WTC11 (cell line): ENCODE data around the gene CNTRL. TPM values are rescaled to one million over a fixed set of nuclear protein-coding genes. Genes with fewer than 3 reads are reported as not detected.
A peak's percentile ranks its signal among the peaks of the same experiment; 100 is the strongest.

Experiments
- CREB1 ChIP-seq: sonication (generic); formaldehyde crosslinking; IDR thresholded peaks from 2 replicates; pipeline ENCODE4 v1.8.0; 2023; ENCODE audit warnings: mild to moderate bottlenecking, missing genetic modification reagents
- CTCF ChIP-seq: fragments of 200-600 bp; IDR thresholded peaks from 2 replicates; pipeline ENCODE4 v1.8.0; 2022; ENCODE audit warnings: antibody characterized with exemption
- ELF4 ChIP-seq: sonication (generic); formaldehyde crosslinking; IDR thresholded peaks from 2 replicates; pipeline ENCODE4 v1.8.1; 2022; ENCODE audit warnings: low read depth, mild to moderate bottlenecking, moderate library complexity, missing genetic modification reagents
- EMX1 ChIP-seq: fragments of 250-450 bp; sonication (Bioruptor Pico); IDR thresholded peaks from 2 replicates; pipeline ENCODE4 v1.8.0; 2021; ENCODE audit warnings: mild to moderate bottlenecking
- ESRRA ChIP-seq: sonication (generic); formaldehyde crosslinking; IDR thresholded peaks from 2 replicates; pipeline ENCODE4 v1.8.1; 2022; ENCODE audit warnings: mild to moderate bottlenecking, missing genetic modification reagents, borderline replicate concordance
- FOXJ3 ChIP-seq: sonication (generic); formaldehyde crosslinking; IDR thresholded peaks from 2 replicates; pipeline ENCODE4 v1.9.0; 2021; ENCODE audit warnings: missing genetic modification reagents, mild to moderate bottlenecking, borderline replicate concordance
- FOXP1 ChIP-seq: sonication (generic); formaldehyde crosslinking; IDR thresholded peaks from 2 replicates; pipeline ENCODE4 v1.8.0; 2022; ENCODE audit warnings: missing genetic modification reagents, mild to moderate bottlenecking, moderate library complexity, borderline replicate concordance
- GABPB1 ChIP-seq: sonication (generic); formaldehyde crosslinking; IDR thresholded peaks from 2 replicates; pipeline ENCODE4 v1.8.1; 2023; ENCODE audit warnings: mild to moderate bottlenecking, missing genetic modification reagents
- GRHL2 ChIP-seq: fragments of 250-450 bp; sonication (Bioruptor Pico); IDR thresholded peaks from 2 replicates; pipeline ENCODE4 v1.8.0; 2022; ENCODE audit warnings: mild to moderate bottlenecking, moderate library complexity; ENCODE audit not compliant: insufficient replicate concordance, severe bottlenecking
- IRF1 ChIP-seq: sonication (generic); formaldehyde crosslinking; IDR thresholded peaks from 2 replicates; pipeline ENCODE4 v1.8.0; 2023; ENCODE audit warnings: missing genetic modification reagents
- JUN ChIP-seq: sonication (generic); formaldehyde crosslinking; IDR thresholded peaks from 2 replicates; pipeline ENCODE4 v1.8.0; 2023; ENCODE audit warnings: mild to moderate bottlenecking, missing genetic modification reagents
- MLX ChIP-seq: sonication (generic); formaldehyde crosslinking; IDR thresholded peaks from 2 replicates; pipeline ENCODE4 v1.8.1; 2023; ENCODE audit warnings: mild to moderate bottlenecking, missing genetic modification reagents, moderate library complexity
- MXD4 ChIP-seq: fragments of 250-450 bp; sonication (Bioruptor Pico); IDR thresholded peaks from 2 replicates; pipeline ENCODE4 v1.8.0; 2021; ENCODE audit warnings: mild to moderate bottlenecking, moderate library complexity, borderline replicate concordance
- NFATC4 ChIP-seq: fragments of 250-450 bp; sonication (Bioruptor Pico); IDR thresholded peaks from 2 replicates; pipeline ENCODE4 v1.9.0; 2021; ENCODE audit warnings: mild to moderate bottlenecking
- NFE2L1 ChIP-seq: sonication (generic); formaldehyde crosslinking; IDR thresholded peaks from 2 replicates; pipeline ENCODE4 v1.8.1; 2023; ENCODE audit warnings: missing genetic modification reagents
- NR3C1 ChIP-seq: sonication (generic); formaldehyde crosslinking; conservative IDR thresholded peaks from 2 replicates; pipeline ENCODE4 v1.8.1; 2023; ENCODE audit warnings: low read depth, mild to moderate bottlenecking, missing genetic modification reagents
- OVOL2 ChIP-seq: fragments of 250-450 bp; sonication (Bioruptor Pico); IDR thresholded peaks from 2 replicates; pipeline ENCODE4 v1.9.0; 2021; ENCODE audit warnings: mild to moderate bottlenecking, borderline replicate concordance
- PRDM15 ChIP-seq: sonication (generic); formaldehyde crosslinking; IDR thresholded peaks from 2 replicates; pipeline ENCODE4 v1.8.0; 2022; ENCODE audit warnings: missing genetic modification reagents
- SMAD4 ChIP-seq: sonication (generic); formaldehyde crosslinking; IDR thresholded peaks from 2 replicates; pipeline ENCODE4 v1.8.0; 2022; ENCODE audit warnings: mild to moderate bottlenecking, missing genetic modification reagents
- SOX15 ChIP-seq: fragments of 250-450 bp; sonication (Bioruptor Pico); IDR thresholded peaks from 2 replicates; pipeline ENCODE4 v1.9.0; 2021; ENCODE audit warnings: mild to moderate bottlenecking
- TCF7 ChIP-seq: sonication (generic); formaldehyde crosslinking; IDR thresholded peaks from 2 replicates; pipeline ENCODE4 v1.8.0; 2022; ENCODE audit warnings: mild to moderate bottlenecking, low read depth, missing genetic modification reagents, moderate library complexity
- TEAD1 ChIP-seq: sonication (generic); formaldehyde crosslinking; IDR thresholded peaks from 2 replicates; pipeline ENCODE4 v1.8.0; 2022; ENCODE audit warnings: mild to moderate bottlenecking, missing genetic modification reagents
- TP53 ChIP-seq: sonication (generic); formaldehyde crosslinking; IDR thresholded peaks from 2 replicates; pipeline ENCODE4 v1.8.1; 2023; ENCODE audit warnings: mild to moderate bottlenecking, missing genetic modification reagents
- ZBTB21 ChIP-seq: sonication (generic); formaldehyde crosslinking; IDR thresholded peaks from 2 replicates; pipeline ENCODE4 v1.8.1; 2023; ENCODE audit warnings: mild to moderate bottlenecking, missing genetic modification reagents, borderline replicate concordance
- ZNF232 ChIP-seq: sonication (generic); formaldehyde crosslinking; IDR thresholded peaks from 2 replicates; pipeline ENCODE4 v1.8.0; 2022; ENCODE audit warnings: mild to moderate bottlenecking, missing genetic modification reagents
- ZNF263 ChIP-seq: sonication (generic); formaldehyde crosslinking; IDR thresholded peaks from 2 replicates; pipeline ENCODE4 v1.8.1; 2022; ENCODE audit warnings: low read depth, mild to moderate bottlenecking, moderate library complexity, missing genetic modification reagents
- ZNF281 ChIP-seq: sonication (generic); formaldehyde crosslinking; IDR thresholded peaks from 2 replicates; pipeline ENCODE4 v1.8.0; 2023; ENCODE audit warnings: mild to moderate bottlenecking, missing genetic modification reagents
- ZNF317 ChIP-seq: sonication (generic); formaldehyde crosslinking; IDR thresholded peaks from 2 replicates; pipeline ENCODE4 v1.8.1; 2023; ENCODE audit warnings: low read depth, mild to moderate bottlenecking, moderate library complexity, missing genetic modification reagents, borderline replicate concordance
- ZNF396 ChIP-seq: fragments of 250-450 bp; sonication (Bioruptor Pico); IDR thresholded peaks from 2 replicates; pipeline ENCODE4 v1.8.0; 2021; ENCODE audit warnings: mild to moderate bottlenecking, moderate library complexity, borderline replicate concordance
- ZNF671 ChIP-seq: fragments of 250-450 bp; sonication (Bioruptor Pico); IDR thresholded peaks from 2 replicates; pipeline ENCODE4 v1.8.0; 2021; ENCODE audit warnings: mild to moderate bottlenecking
- total RNA-seq: library from RNA; stranded (reverse); gene quantifications from 3 replicates; pipeline ENCODE4 v1.2.3, GENCODE V29; 2021

CNTRL gene
- total RNA-seq, 1 experiment from 2014 or later, result 13.3 TPM

GRCh38 chr9:121074370-121075250, at the start of gene CNTRL (continued):
- TF ChIP-seq PRDM15 (CRISPR knock-in tag), result peak; percentile 68
- TF ChIP-seq CTCF, result no peak
- no peak for TF ChIP-seq NR3C1
- no peak for TF ChIP-seq SOX15 (CRISPR knock-in tag)
- no peak; the same call in 1 of the 2 replicates for TF ChIP-seq JUN (CRISPR knock-in tag)
- peak; percentile 27; the same call in 1 of the 2 replicates for TF ChIP-seq ZNF317
- no peak for TF ChIP-seq ZNF671
- peak; percentile 90 for TF ChIP-seq ZBTB21 (CRISPR knock-in tag)
- 0 out of 2 replicates have a peak, but pooled peaks have one; percentile 86 for TF ChIP-seq ELF4 (CRISPR knock-in tag)
- TF ChIP-seq CREB1 (CRISPR knock-in tag), result peak; percentile 98
- TF ChIP-seq OVOL2 (CRISPR knock-in tag), result no peak
- TF ChIP-seq FOXP1, result peak; percentile 99
- peak; percentile 97 for TF ChIP-seq TEAD1 (CRISPR knock-in tag)
- no peak for TF ChIP-seq FOXJ3 (CRISPR knock-in tag)
- TF ChIP-seq MXD4 (CRISPR knock-in tag), result no peak
- peak; percentile 61; the same call in 1 of the 2 replicates for TF ChIP-seq GABPB1 (CRISPR knock-in tag)
- TF ChIP-seq IRF1 (CRISPR knock-in tag), result peak; percentile 95
- peak; percentile 92 for TF ChIP-seq ESRRA
- no peak for TF ChIP-seq SMAD4 (CRISPR knock-in tag)
- peak; percentile 95 for TF ChIP-seq ZNF281 (CRISPR knock-in tag)
- no peak for TF ChIP-seq ZNF396 (CRISPR knock-in tag)
- TF ChIP-seq TP53 (CRISPR knock-in tag), result peak; percentile 88
- no peak for TF ChIP-seq GRHL2 (CRISPR knock-in tag)
- TF ChIP-seq EMX1, result no peak
- peak; percentile 90; the same call in 1 of the 2 replicates for TF ChIP-seq MLX (CRISPR knock-in tag)
- no peak; the same call in 1 of the 2 replicates for TF ChIP-seq ZNF263
- TF ChIP-seq ZNF232 (CRISPR knock-in tag), result peak; percentile 97; the same call in 1 of the 2 replicates
- TF ChIP-seq TCF7 (CRISPR knock-in tag), result peak; percentile 90; the same call in 1 of the 2 replicates
- no peak for TF ChIP-seq NFATC4 (CRISPR knock-in tag)
- peak; percentile 96 for TF ChIP-seq NFE2L1 (CRISPR knock-in tag)
